DLD1 (cell line): Measurements from ENCODE around the gene GPATCH3.

Source experiments
- in situ Hi-C: cut with HindIII; loops from 2 replicates; pipeline ENCODE4 v1.10.0; 2017; ENCODE audit warnings: low sequenced_read_pairs

The GPATCH3 gene

GRCh38 chr1:26913754-26914619, 13.7 kb upstream of the GPATCH3 start, which contains the start of gene NR0B2:
TSS of gene NR0B2 (minus strand) at chr1:26913975. CDS start at chr1:26913940, 35 bp downstream.
- in situ Hi-C loops = no loop called here

GRCh38 chr1:26913389-26913753, 13.1 kb upstream of the GPATCH3 start:
- in situ Hi-C loops = no loop called here

GRCh38 chr1:26912147-26912490, 11.9 kb upstream of the GPATCH3 start:
- in situ Hi-C loops = no loop called here

GRCh38 chr1:26911399-26912146, 11.3 kb upstream of the GPATCH3 start:
- in situ Hi-C loops = no loop called here

GRCh38 chr1:26910343-26911160, 10.3 kb upstream of the GPATCH3 start:
- in situ Hi-C loops = no loop called here

- in situ Hi-C loops = no loop called here
These were observed 9.7 kb upstream of the GPATCH3 start for GRCh38 chr1:26909951-26910342.

- in situ Hi-C loops = no loop called here
These were observed 7.0 kb upstream of the GPATCH3 start for GRCh38 chr1:26907071-26907917.

- in situ Hi-C loops = no loop called here
These were observed 696 bp upstream of the GPATCH3 start for GRCh38 chr1:26900815-26901511.

GRCh38 chr1:26897351-26897750, 2.9 kb downstream of the GPATCH3 start:
- in situ Hi-C loops = no loop called here

GRCh38 chr1:26894263-26894662, 6.0 kb downstream of the GPATCH3 start:
- in situ Hi-C loops = no loop called here

GRCh38 chr1:26890467-26890796, 9.8 kb downstream of the GPATCH3 start:
- in situ Hi-C loops = no loop called here

GRCh38 chr1:26889551-26890466, 10.5 kb downstream of the GPATCH3 start, which contains the start of gene GPN2:
TSS of gene GPN2 (minus strand) at chr1:26890283. CDS start at chr1:26890096, 187 bp downstream.
- in situ Hi-C loops = no loop called here

GRCh38 chr1:26888231-26888630, 12.0 kb downstream of the GPATCH3 start:
- in situ Hi-C loops = no loop called here

- in situ Hi-C loops = no loop called here
These were observed 13.1 kb downstream of the GPATCH3 start for GRCh38 chr1:26887125-26887524.

- in situ Hi-C loops = loop anchor here (5.0 kb wide), 1 partner anchor 51 kb away; no protein-coding TSS in a partner anchor
These were observed 17.4 kb downstream of the GPATCH3 start for GRCh38 chr1:26882696-26883463.

GRCh38 chr1:26881611-26882010, 18.7 kb downstream of the GPATCH3 start:
- in situ Hi-C loops = loop anchor here (5.0 kb wide), 1 partner anchor 49 kb away; no protein-coding TSS in a partner anchor

GRCh38 chr1:26879793-26880192, 20.5 kb downstream of the GPATCH3 start:
- in situ Hi-C loops = loop anchor here (5.0 kb wide), 1 partner anchor 47 kb away; no protein-coding TSS in a partner anchor

GRCh38 chr1:26877326-26877725, 22.9 kb downstream of the GPATCH3 start:
- in situ Hi-C loops = no loop called here
